LNCAP (cell line): ENCODE results near the gene SNCB.

ENCODE experiments used
- TF ChIP-seq, protein P1 (sequence below): fragments of 450-650 bp; IDR thresholded peaks from 2 replicates; pipeline ENCODE4 v1.5.1; 2017; ENCODE audit warnings: mild to moderate bottlenecking

Gene SNCB

GRCh38 chr5:176629317-176629852 is 949 bp downstream of the SNCB start:
- TF ChIP-seq, protein P1, sequence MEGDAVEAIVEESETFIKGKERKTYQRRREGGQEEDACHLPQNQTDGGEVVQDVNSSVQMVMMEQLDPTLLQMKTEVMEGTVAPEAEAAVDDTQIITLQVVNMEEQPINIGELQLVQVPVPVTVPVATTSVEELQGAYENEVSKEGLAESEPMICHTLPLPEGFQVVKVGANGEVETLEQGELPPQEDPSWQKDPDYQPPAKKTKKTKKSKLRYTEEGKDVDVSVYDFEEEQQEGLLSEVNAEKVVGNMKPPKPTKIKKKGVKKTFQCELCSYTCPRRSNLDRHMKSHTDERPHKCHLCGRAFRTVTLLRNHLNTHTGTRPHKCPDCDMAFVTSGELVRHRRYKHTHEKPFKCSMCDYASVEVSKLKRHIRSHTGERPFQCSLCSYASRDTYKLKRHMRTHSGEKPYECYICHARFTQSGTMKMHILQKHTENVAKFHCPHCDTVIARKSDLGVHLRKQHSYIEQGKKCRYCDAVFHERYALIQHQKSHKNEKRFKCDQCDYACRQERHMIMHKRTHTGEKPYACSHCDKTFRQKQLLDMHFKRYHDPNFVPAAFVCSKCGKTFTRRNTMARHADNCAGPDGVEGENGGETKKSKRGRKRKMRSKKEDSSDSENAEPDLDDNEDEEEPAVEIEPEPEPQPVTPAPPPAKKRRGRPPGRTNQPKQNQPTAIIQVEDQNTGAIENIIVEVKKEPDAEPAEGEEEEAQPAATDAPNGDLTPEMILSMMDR, result no peak

DNA sequence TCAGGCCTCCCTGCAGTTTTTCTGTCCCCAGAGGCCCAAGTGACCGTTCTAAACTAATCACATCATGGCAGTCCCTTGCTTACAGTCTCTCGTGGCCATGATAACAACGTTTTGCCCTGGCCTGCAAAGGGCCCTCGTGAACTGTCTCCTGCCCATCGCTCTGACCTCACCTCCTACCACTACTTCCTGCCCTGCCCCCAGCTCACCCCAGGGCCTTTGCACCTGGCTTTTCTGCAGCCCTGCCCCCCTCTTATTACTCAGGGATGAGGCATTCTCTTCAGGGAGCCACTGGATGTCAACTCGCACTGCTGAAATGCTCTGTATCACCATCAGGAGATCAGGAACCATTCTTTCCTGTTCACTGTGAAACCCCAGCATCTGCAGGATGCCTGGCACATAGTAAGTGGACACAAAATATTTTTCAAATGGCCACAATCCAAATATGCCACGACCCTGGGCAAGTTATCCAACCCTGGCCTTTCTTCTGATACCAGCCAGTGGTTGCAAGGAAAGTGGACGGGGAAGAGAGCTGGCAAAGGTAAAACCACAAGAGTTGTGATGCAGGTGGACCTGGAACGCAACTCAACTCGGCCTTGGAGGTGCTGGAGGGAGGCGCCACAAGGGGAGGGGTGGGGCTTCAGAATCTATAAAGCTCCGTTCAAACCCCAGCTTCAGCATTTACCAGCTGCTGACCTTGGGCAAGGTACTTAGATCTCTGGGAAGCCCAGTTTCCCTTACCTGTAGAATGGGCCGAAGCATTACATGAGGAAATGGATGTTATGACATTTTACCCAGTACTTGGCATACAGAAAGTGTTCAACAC is 1.7 kb downstream of the SNCB start:
- TF ChIP-seq, protein P1, result no peak

- TF ChIP-seq, protein P1, result no peak
These were observed 2.8 kb downstream of the SNCB start for GRCh38 chr5:176627582-176627981.

DNA sequence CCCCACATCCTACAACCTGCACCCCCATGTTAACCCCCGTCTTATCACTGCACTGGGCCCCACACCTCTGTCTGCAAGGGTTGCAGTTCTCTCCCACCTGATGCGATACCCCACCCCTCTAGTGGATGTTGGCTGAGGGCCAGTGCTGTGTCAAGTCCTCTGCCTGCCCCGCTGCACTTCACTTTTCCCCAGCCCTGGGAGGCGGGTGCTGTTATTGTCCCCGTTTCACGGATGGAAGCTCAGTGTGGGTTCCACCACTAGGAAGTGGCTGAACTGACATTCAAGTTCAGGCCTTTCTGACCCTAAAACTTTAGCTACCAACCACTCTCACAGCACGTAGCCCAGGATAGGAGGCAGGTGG is 3.5 kb downstream of the SNCB start:
- TF ChIP-seq, protein P1, result no peak

GRCh38 chr5:176625966-176626875 is 4.1 kb downstream of the SNCB start:
- TF ChIP-seq, protein P1, result no peak

GRCh38 chr5:176625512-176625911 is 4.8 kb downstream of the SNCB start:
- TF ChIP-seq, protein P1, result no peak

DNA sequence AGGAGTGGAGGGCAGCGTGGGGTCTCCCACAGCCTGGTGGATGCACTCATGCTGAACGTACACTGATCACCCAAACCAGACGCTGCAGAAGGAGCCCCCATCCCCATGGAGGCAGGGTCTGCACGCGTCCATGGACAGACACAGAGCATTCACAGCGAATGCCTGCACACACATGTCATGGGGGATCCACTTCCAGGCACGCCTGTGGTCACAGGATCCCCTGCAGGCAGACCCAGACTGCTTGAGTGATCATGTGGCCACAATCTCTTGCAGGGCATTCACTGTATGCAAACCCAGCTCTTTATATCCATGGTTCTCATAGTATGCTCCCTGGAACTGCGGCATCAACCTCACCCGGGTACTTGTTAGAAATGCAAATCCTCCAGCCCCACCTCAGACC is 5.4 kb downstream of the SNCB start:
- TF ChIP-seq, protein P1, result no peak
